B cell (primary cell): ENCODE results near the gene KCTD13. TPM values are rescaled to one million over a fixed set of nuclear protein-coding genes. Genes with fewer than 3 reads are reported as not detected.

Experiments used
- ATAC-seq: fragments of 200-7000 bp; cut with Tn5 transposase; one replicate; pipeline ENCODE4 v1.10.0; 2021; ENCODE audit warnings: low read depth, mild to moderate bottlenecking, moderate number of reproducible peaks, moderate library complexity
- CTCF ChIA-PET: fragments of 350-600 bp; sonication (Branson Sonifier 250); formaldehyde crosslinking; loops from one replicate; lab custom pipeline; 2021; ENCODE audit warnings: antibody characterized with exemption, inconsistent platforms; lab: Charles Lee
- POLR2A ChIA-PET: fragments of 350-600 bp; sonication (Branson Sonifier 250); formaldehyde crosslinking; loops from one replicate; lab custom pipeline; 2021; ENCODE audit warnings: antibody characterized with exemption; lab: Charles Lee
- DNase-seq: peaks from one replicate; pipeline ENCODE4 v3.0.0; 2013
- H2AFZ ChIP-seq: 2 replicates; pipeline ENCODE4 v1.6.1; 2012; ENCODE audit warnings: mild to moderate bottlenecking, low read depth, low read length; ENCODE audit not compliant: insufficient read depth, poor library complexity, severe bottlenecking
- H3K27ac ChIP-seq, 2 donors: 1 replicate in 1 of 2; 2 replicates in 1 of 2; pipeline ENCODE4 v1.5.1; 2012 to 2013; ENCODE audit warnings: low read length in 2 of 2, mild to moderate bottlenecking in 2 of 2, moderate library complexity in 1 of 2
- H3K27me3 ChIP-seq, 4 experiments: fragments of 200-600 bp in 1 of 4; sonication (generic) in 1 of 4; replicated peaks in 1 of 4; 1 replicate in 2 of 4; 2 replicates in 2 of 4; pipeline versions ENCODE4 v1.6.1 to v1.7.0; 2013 to 2016; ENCODE audit warnings: low read length in 3 of 4, mild to moderate bottlenecking in 2 of 4, mixed read lengths in 1 of 4, moderate library complexity in 1 of 4; ENCODE audit not compliant: insufficient read depth in 4 of 4, control insufficient read depth in 3 of 4; ENCODE audit errors: control extremely low read depth in 1 of 4
- H3K36me3 ChIP-seq, 2 experiments: replicated peaks in 1 of 2; 1 replicate in 1 of 2; 2 replicates in 1 of 2; pipeline versions ENCODE4 v1.6.1 to v1.7.1; 2013; ENCODE audit warnings: low read length in 1 of 2; ENCODE audit not compliant: insufficient read depth in 2 of 2, control insufficient read depth in 1 of 2; ENCODE audit errors: control extremely low read depth in 1 of 2, extremely low read depth in 1 of 2
- H3K4me1 ChIP-seq, 2 donors: fragments of 200-600 bp in 1 of 2; sonication (generic) in 1 of 2; 1 replicate in 1 of 2; 2 replicates in 1 of 2; pipeline versions ENCODE4 v1.5.1 to v1.6.1; 2013 to 2017; ENCODE audit warnings: low read length in 2 of 2; ENCODE audit not compliant: control insufficient read depth in 2 of 2, insufficient read depth in 2 of 2
- H3K4me2 ChIP-seq: replicated peaks from 2 replicates; pipeline ENCODE3; 2012; ENCODE audit warnings: mild to moderate bottlenecking, low read depth, low read length; ENCODE audit not compliant: poor library complexity, severe bottlenecking
- H3K4me3 ChIP-seq, 5 experiments: fragments of 200-600 bp in 1 of 5; sonication (generic) in 1 of 5; 1 replicate in 3 of 5; 2 replicates in 2 of 5; pipeline versions ENCODE4 v1.5.1 to v1.7.0; 2011 to 2016; ENCODE audit warnings: low read length in 4 of 5, mild to moderate bottlenecking in 4 of 5, low read depth in 2 of 5, control low read depth in 1 of 5, moderate library complexity in 1 of 5; ENCODE audit not compliant: insufficient read depth in 1 of 5; ENCODE audit errors: control extremely low read depth in 1 of 5, extremely low read depth in 1 of 5
- H3K79me2 ChIP-seq: fragments of 200-600 bp; sonication (generic); one replicate; pipeline ENCODE4 v1.6.0; 2016; ENCODE audit warnings: low read length; ENCODE audit not compliant: control insufficient read depth, insufficient read depth
- H3K9ac ChIP-seq: fragments of 200-600 bp; sonication (generic); 2 replicates; pipeline ENCODE4 v1.6.1; 2017; ENCODE audit warnings: mild to moderate bottlenecking, low read length, moderate library complexity
- H3K9me3 ChIP-seq, 3 donors: one replicate each; pipeline versions ENCODE4 v1.6.1 to v1.7.1; 2013; ENCODE audit warnings: low read length in 2 of 3; ENCODE audit not compliant: control insufficient read depth in 2 of 3, insufficient read depth in 1 of 3; ENCODE audit errors: control extremely low read depth in 1 of 3
- H4K20me1 ChIP-seq: 2 replicates; pipeline ENCODE4 v1.6.0; 2012; ENCODE audit warnings: mild to moderate bottlenecking, low read length; ENCODE audit not compliant: insufficient read depth, control insufficient read depth, poor library complexity, severe bottlenecking
- H3K27ac Mint-ChIP-seq: one replicate; pipeline ENCODE4 v1.8.0; 2021; ENCODE audit warnings: mixed read lengths
- H3K27me3 Mint-ChIP-seq: one replicate; pipeline ENCODE4 v1.8.0; 2021; ENCODE audit warnings: mixed read lengths
- H3K4me1 Mint-ChIP-seq: one replicate; pipeline ENCODE4 v1.8.0; 2021; ENCODE audit warnings: mixed read lengths
- H3K4me3 Mint-ChIP-seq: one replicate; pipeline ENCODE4 v1.8.0; 2021; ENCODE audit warnings: mixed read lengths
- H3K9me3 Mint-ChIP-seq: one replicate; pipeline ENCODE4 v1.8.0; 2022; ENCODE audit warnings: mixed read lengths; ENCODE audit not compliant: insufficient read depth
- EZH2 ChIP-seq: IDR thresholded peaks from 2 replicates; pipeline ENCODE4 v1.6.1; 2012; ENCODE audit warnings: borderline replicate concordance, low read depth, mild to moderate bottlenecking, moderate library complexity, low read length; ENCODE audit not compliant: insufficient read depth, poor library complexity, severe bottlenecking
- WGBS: methylation state at CpG from one replicate; pipeline ENCODE4 v1.1.5; 2013; ENCODE audit warnings: missing lambda C conversion rate; ENCODE audit not compliant: insufficient coverage; 5-methylcytosine and 5-hydroxymethylcytosine counted together
- intact Hi-C: fragments of 100-400 bp; cut with micrococcal nuclease; formaldehyde crosslinking; loops from one replicate; pipeline ENCODE4 v1.10.0; 2022
- polyA plus RNA-seq: library from polyadenylated mRNA; depleted of rRNA; stranded (reverse); fragments of >200 nt; gene quantifications from 2 replicates; pipeline ENCODE4 v1.2.3, GENCODE V29; 2012
- total RNA-seq, 2 donors: library from RNA; stranded (reverse); fragments of 120-200 nt in 1 of 2; gene quantifications; 1 replicate in 1 of 2; 2 replicates in 1 of 2; pipeline versions ENCODE4 v1.2.3 to v1.2.4, GENCODE V29; 2013 to 2022
- TF ChIP-seq, protein P1 (sequence below): fragments of 200-600 bp; IDR thresholded peaks from one replicate; pipeline ENCODE4 v1.8.0; 2022; ENCODE audit warnings: antibody characterized with exemption, mild to moderate bottlenecking

Gene KCTD13
- total and polyA plus RNA-seq, 2 donors (not counting 1 experiment from before 2014, with no cell fraction given), result 61.5 to 74.3 TPM

DNA sequence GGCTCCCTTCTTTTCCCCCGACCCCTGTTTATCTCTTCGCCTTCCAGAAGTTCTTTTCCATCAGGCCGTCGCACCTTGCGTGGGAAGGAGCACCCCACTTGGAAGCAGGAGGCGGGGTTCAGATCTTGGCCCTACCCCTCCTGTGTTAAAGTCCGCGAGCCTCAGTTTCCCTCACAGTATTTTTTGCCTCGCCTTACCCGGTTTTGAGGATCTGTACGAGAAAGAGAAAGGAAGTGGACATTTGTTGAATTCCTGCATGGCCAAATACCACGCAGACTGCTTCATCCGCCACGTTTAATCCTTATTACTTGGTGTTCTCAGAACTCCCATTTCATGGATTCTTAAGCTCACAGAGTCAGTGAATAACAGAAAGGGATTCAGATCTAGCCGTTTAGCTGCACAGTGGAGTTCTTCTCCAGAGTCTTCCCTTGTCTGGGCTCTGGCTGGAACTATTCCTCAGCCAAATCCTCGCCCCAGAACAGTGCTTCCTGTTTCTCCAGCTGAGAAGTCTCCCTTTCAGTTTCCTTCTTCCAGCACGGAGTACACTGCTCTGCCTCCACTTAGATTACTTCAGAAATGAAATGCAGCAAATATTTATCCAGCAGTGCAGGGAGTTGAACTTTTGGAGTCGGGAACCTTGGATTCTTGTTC, 36.4 kb upstream of the KCTD13 start:
- H3K27ac Mint-ChIP-seq, result peak overlapping the region; percentile 91
- POLR2A ChIA-PET, result interaction anchor here (0.7 to 2.7 kb wide), 5 partner anchors 10 to 1449 kb away, joined by 3 to 16 read pairs (median 5); partner anchors contain the start of genes CDIPT, KCTD13 and TAOK2
- TF ChIP-seq, protein P1, sequence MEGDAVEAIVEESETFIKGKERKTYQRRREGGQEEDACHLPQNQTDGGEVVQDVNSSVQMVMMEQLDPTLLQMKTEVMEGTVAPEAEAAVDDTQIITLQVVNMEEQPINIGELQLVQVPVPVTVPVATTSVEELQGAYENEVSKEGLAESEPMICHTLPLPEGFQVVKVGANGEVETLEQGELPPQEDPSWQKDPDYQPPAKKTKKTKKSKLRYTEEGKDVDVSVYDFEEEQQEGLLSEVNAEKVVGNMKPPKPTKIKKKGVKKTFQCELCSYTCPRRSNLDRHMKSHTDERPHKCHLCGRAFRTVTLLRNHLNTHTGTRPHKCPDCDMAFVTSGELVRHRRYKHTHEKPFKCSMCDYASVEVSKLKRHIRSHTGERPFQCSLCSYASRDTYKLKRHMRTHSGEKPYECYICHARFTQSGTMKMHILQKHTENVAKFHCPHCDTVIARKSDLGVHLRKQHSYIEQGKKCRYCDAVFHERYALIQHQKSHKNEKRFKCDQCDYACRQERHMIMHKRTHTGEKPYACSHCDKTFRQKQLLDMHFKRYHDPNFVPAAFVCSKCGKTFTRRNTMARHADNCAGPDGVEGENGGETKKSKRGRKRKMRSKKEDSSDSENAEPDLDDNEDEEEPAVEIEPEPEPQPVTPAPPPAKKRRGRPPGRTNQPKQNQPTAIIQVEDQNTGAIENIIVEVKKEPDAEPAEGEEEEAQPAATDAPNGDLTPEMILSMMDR, result no peak
- no peak for TF ChIP-seq EZH2
- ATAC-seq, result no peak
- Histone ChIP-seq H3K9me3 (no peaks in the 10 kb centered on the region), H3K36me3 (no peaks in the 10 kb centered on the region), H3K79me2 (peaks cover 6% of the 10 kb centered on the region), H2AFZ (peak overlapping the region; percentile 95), H3K4me3 (peak overlapping the region; percentile 76 to 86 (median 84)), H3K27ac (peak overlapping the region; percentile 79 to 88), H3K4me1 (peaks cover 13 to 19% of the 10 kb centered on the region in 2 donors), H3K27me3 (no peaks in the 10 kb centered on the region), H4K20me1 (no peaks in the 10 kb centered on the region), H3K9ac (peak overlapping the region; percentile 86), H3K4me2 (peak overlapping the region; percentile 98)
- peak overlapping the region; percentile 90 for H3K4me3 Mint-ChIP-seq
- H3K4me1 Mint-ChIP-seq, result peaks cover 20% of the 10 kb centered on the region
- peak; percentile 53 for DNase-seq
- CTCF ChIA-PET, result interaction anchor here (0.6 to 2.2 kb wide), 9 partner anchors 11 to 262 kb away, joined by 3 to 14 read pairs (median 3); partner anchors contain the start of genes KCTD13 and TAOK2
- intact Hi-C loops, result loop anchor here (1.0 to 5.0 kb wide), 4 partner anchors 11 to 1110 kb away; partner anchors contain the start of genes CDIPT, KCTD13, TAOK2 and ZNF646
- H3K27me3 Mint-ChIP-seq, result no peaks in the 10 kb centered on the region
- H3K9me3 Mint-ChIP-seq, result no peaks in the 10 kb centered on the region
- WGBS, result 13% methylated on average over 10 of the region's 18 CpGs
